ENCODE measurements around the gene PDCD11. TPM values are rescaled to one million over a fixed set of nuclear protein-coding genes. Genes with fewer than 3 reads are reported as not detected.

The PDCD11 gene
- polyA plus RNA-seq, 4 donors: 31.0 to 36.1 (median 34.8) TPM

Other genes starting within 250 kb of the PDCD11 start
- 100 to 1,000 TPM in 3 of 4 donors, 10 to 100 TPM in 1; 87.2 to 120 (median 114) TPM for gene NT5C2, start 203.4 kb upstream of the PDCD11 start, polyA plus RNA-seq (ENCODE audit: insufficient read length in 4 of 4)
- under 1 TPM; 0.11 to 0.21 (median 0.16) TPM for gene RPEL1, start 150.7 kb upstream of the PDCD11 start, polyA plus RNA-seq (ENCODE audit: insufficient read length in 4 of 4)
- 1 to 10 TPM in 2 of 4 donors, under 1 TPM in 2; 0.30 to 1.7 (median 0.92) TPM for gene INA, start 119.5 kb upstream of the PDCD11 start, polyA plus RNA-seq (ENCODE audit: insufficient read length in 4 of 4)
- gene PCGF6, start 45.5 kb upstream of the PDCD11 start, polyA plus RNA-seq (ENCODE audit: insufficient read length in 4 of 4): 10 to 100 TPM; 13.4 to 16.7 (median 15.1) TPM
- gene TAF5, start 28.6 kb upstream of the PDCD11 start, polyA plus RNA-seq (ENCODE audit: insufficient read length in 4 of 4): 1 to 10 TPM; 7.0 to 9.0 (median 8.4) TPM
- gene ATP5MK, start 151 bp upstream of the PDCD11 start, polyA plus RNA-seq (ENCODE audit: insufficient read length in 4 of 4): 100 to 1,000 TPM; 223 to 267 (median 239) TPM
- gene CALHM2, start 55.7 kb downstream of the PDCD11 start, polyA plus RNA-seq (ENCODE audit: insufficient read length in 4 of 4): 10 to 100 TPM; 12.5 to 15.0 (median 13.8) TPM
- gene CALHM1, start 62.3 kb downstream of the PDCD11 start, polyA plus RNA-seq (ENCODE audit: insufficient read length in 4 of 4): under 1 TPM; 0.06 to 0.09 (median 0.07) TPM
- gene CALHM3, start 82.6 kb downstream of the PDCD11 start, polyA plus RNA-seq (ENCODE audit: insufficient read length in 4 of 4): under 1 TPM in 2 of 4 donors, not detected in 2; 0.05 to 0.10 TPM
- 1 to 10 TPM; 1.2 to 1.7 (median 1.4) TPM for gene NEURL1, start 97.1 kb downstream of the PDCD11 start, polyA plus RNA-seq (ENCODE audit: insufficient read length in 4 of 4)

Measured in right renal pelvis (tissue), 4 donors.